ENCODE measurements around the gene MOB3B. TPM values are rescaled to one million over a fixed set of nuclear protein-coding genes. Genes with fewer than 3 reads are reported as not detected.

The MOB3B gene
- total RNA-seq, 2 donors from 2014 or later: 3.1 to 17.8 TPM

DNA sequence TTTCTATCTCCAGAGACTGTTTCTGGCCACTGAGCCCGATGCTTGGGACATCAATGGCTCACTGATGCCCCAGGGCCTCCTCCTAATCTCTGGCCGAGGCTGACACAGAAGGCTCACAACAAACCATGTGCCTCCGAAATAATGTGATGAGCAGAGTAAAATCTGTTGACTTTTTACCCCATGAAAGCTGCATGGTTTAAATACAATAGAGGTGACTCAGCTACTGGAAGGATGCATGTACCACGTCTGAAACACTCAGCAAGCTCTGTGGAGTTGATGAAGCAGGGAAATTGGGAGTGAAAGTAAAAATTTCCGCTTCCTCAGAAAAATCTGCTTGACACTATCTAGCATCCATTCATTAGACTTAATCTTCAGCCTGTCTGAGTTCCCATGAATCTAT is 121.6 kb downstream of the MOB3B start:
- intact Hi-C loops (cut with DNase I): no loop called here
- 86% methylated on average over 5 of the region's 5 CpGs for WGBS

GRCh38 chr9:27407491-27407890 is 122.1 kb downstream of the MOB3B start:
- no peak for TF ChIP-seq POLR2AphosphoS5 (IDR thresholded peaks at IDR 0.05)
- TF ChIP-seq CTCF (IDR thresholded peaks at IDR 0.05): no peak

More for the DNA sequence above, 121.6 kb downstream of the MOB3B start:
- Histone ChIP-seq H3K27me3 (replicated peaks; ENCODE audit: insufficient read depth) (no peaks in the 10 kb centered on the region), H3K9me3 (no peaks in the 10 kb centered on the region), H3K36me3 (no peaks in the 10 kb centered on the region), H3K4me1 (replicated peaks) (no peaks in the 10 kb centered on the region), H3K4me3 (no peak overlapping the region), H3K27ac (no peak overlapping the region)
- DNase-seq (ENCODE audit: low spot score): no peak
- no peak for TF ChIP-seq POLR2AphosphoS5 (IDR thresholded peaks at IDR 0.05)
- TF ChIP-seq POLR2A (IDR thresholded peaks at IDR 0.05): no peak
- no peak for TF ChIP-seq CTCF (IDR thresholded peaks at IDR 0.05)

DNA sequence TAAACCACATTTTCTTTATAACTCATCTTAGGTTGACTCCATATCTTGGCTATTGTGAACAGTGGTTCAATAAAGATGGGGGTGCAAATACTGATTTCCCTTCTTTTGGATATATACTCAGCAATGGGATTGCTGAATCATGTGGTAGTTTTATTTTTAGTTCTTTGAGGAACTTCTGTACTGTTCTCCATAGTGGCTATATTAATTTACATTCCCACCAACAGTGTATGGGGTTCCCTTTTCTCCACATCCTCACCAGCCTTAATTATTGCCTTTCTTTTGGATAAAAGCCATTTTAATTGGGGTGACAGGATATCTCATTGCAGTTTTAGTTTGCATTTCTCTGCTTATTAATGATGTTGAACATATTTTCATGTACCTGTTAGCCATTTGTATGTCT is 125.0 kb downstream of the MOB3B start:
- H3K27me3 ChIP-seq (replicated peaks; ENCODE audit: insufficient read depth): no peaks in the 10 kb centered on the region
- intact Hi-C loops (cut with DNase I): no loop called here
- no peaks in the 10 kb centered on the region for H3K9me3 ChIP-seq
- no peaks in the 10 kb centered on the region for H3K4me1 ChIP-seq (replicated peaks)
- DNase-seq (ENCODE audit: low spot score): no peak
- TF ChIP-seq POLR2AphosphoS5 (IDR thresholded peaks at IDR 0.05) (no peak), POLR2A (IDR thresholded peaks at IDR 0.05) (no peak), CTCF (IDR thresholded peaks at IDR 0.05) (no peak)
- no peaks in the 10 kb centered on the region for H3K36me3 ChIP-seq
- no peak overlapping the region for H3K27ac ChIP-seq
- H3K4me3 ChIP-seq: no peak overlapping the region

More at GRCh38 chr9:27407491-27407890, 122.1 kb downstream of the MOB3B start:
- Histone ChIP-seq H3K9me3 (no peaks in the 10 kb centered on the region), H3K27ac (no peak overlapping the region), H3K4me1 (replicated peaks) (no peaks in the 10 kb centered on the region), H3K4me3 (no peak overlapping the region), H3K36me3 (no peaks in the 10 kb centered on the region), H3K27me3 (replicated peaks; ENCODE audit: insufficient read depth) (no peaks in the 10 kb centered on the region)
- no peak for DNase-seq (ENCODE audit: low spot score)
- intact Hi-C loops (cut with DNase I): no loop called here
- 46% methylated on average over 1 of the region's 1 CpG for WGBS

DNA sequence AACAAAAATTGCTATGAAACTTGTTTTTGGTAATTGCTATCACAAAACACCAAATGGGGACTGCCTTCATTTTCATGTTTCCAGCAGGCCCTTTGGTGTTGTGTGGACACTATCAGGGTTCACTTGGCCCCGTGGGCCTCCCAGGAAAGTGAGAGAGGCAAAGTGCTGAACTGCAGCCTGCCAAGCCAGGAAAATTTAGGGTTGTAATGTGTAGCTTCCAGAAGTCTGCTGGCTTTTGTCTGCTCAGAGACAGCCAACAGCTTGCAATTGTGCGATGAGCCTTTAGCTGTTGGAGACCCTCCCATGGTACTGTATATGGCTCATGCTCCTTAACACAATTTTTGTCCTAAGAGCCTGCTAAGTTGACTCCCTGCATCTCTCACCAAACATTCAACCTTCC is 127.0 kb downstream of the MOB3B start:
- no peaks in the 10 kb centered on the region for H3K27me3 ChIP-seq (replicated peaks; ENCODE audit: insufficient read depth)
- WGBS: 75% methylated on average over 2 of the region's 2 CpGs
- TF ChIP-seq POLR2A (IDR thresholded peaks at IDR 0.05) (no peak), POLR2AphosphoS5 (IDR thresholded peaks at IDR 0.05) (no peak), CTCF (IDR thresholded peaks at IDR 0.05) (no peak)
- H3K4me3 ChIP-seq: no peak overlapping the region
- DNase-seq (ENCODE audit: low spot score): no peak
- H3K9me3 ChIP-seq: no peaks in the 10 kb centered on the region
- no peak overlapping the region for H3K27ac ChIP-seq
- intact Hi-C loops (cut with DNase I): no loop called here
- no peaks in the 10 kb centered on the region for H3K36me3 ChIP-seq
- no peaks in the 10 kb centered on the region for H3K4me1 ChIP-seq (replicated peaks)

GRCh38 chr9:27400334-27400880 is 129.2 kb downstream of the MOB3B start:
- TF ChIP-seq POLR2AphosphoS5 (IDR thresholded peaks at IDR 0.05) (no peak), CTCF (IDR thresholded peaks at IDR 0.05) (no peak), POLR2A (IDR thresholded peaks at IDR 0.05) (no peak)

More at GRCh38 chr9:27400334-27400880, 129.2 kb downstream of the MOB3B start:
- H3K9me3 ChIP-seq: no peaks in the 10 kb centered on the region
- H3K27ac ChIP-seq: no peak overlapping the region
- no peak overlapping the region for H3K4me3 ChIP-seq
- no peak for DNase-seq (ENCODE audit: low spot score)
- no peaks in the 10 kb centered on the region for H3K27me3 ChIP-seq (replicated peaks; ENCODE audit: insufficient read depth)
- intact Hi-C loops (cut with DNase I): no loop called here
- H3K4me1 ChIP-seq (replicated peaks): no peaks in the 10 kb centered on the region
- 94% methylated on average over 3 of the region's 3 CpGs for WGBS
- H3K36me3 ChIP-seq: no peaks in the 10 kb centered on the region
